ENCODE measurements around the gene RIMBP2.

Gene RIMBP2

GRCh38 chr12:130573235-130573634 lies 142.9 kb downstream of the RIMBP2 start:
- no peak for DNase-seq (ENCODE audit: low read depth in 1 of 2, low spot score in 1 of 2)

- DNase-seq (ENCODE audit: low read depth in 1 of 2, low spot score in 1 of 2) = no peak
These were observed 143.5 kb downstream of the RIMBP2 start for GRCh38 chr12:130572553-130572952.

- DNase-seq (ENCODE audit: low read depth in 1 of 2, low spot score in 1 of 2) = no peak
These were observed 144.4 kb downstream of the RIMBP2 start for GRCh38 chr12:130571734-130572133.

GRCh38 chr12:130571089-130571488 lies 145.0 kb downstream of the RIMBP2 start:
- no peak for DNase-seq (ENCODE audit: low read depth in 1 of 2, low spot score in 1 of 2)

- no peak for DNase-seq (ENCODE audit: low read depth in 1 of 2, low spot score in 1 of 2)
These were observed 146.6 kb downstream of the RIMBP2 start for GRCh38 chr12:130569521-130569920.

GRCh38 chr12:130568501-130568900 lies 147.6 kb downstream of the RIMBP2 start:
- no peak for DNase-seq (ENCODE audit: low read depth in 1 of 2, low spot score in 1 of 2)

GRCh38 chr12:130568041-130568440 lies 148.1 kb downstream of the RIMBP2 start:
- DNase-seq (ENCODE audit: low read depth in 1 of 2, low spot score in 1 of 2) = no peak

GRCh38 chr12:130566446-130567155 lies 149.5 kb downstream of the RIMBP2 start:
- DNase-seq (ENCODE audit: low read depth in 1 of 2, low spot score in 1 of 2) = no peak

- no peak for DNase-seq (ENCODE audit: low read depth in 1 of 2, low spot score in 1 of 2)
These were observed 150.9 kb downstream of the RIMBP2 start for GRCh38 chr12:130565189-130565588.

- DNase-seq (ENCODE audit: low read depth in 1 of 2, low spot score in 1 of 2) = no peak
These were observed 152.8 kb downstream of the RIMBP2 start for GRCh38 chr12:130563323-130563722.

- DNase-seq (ENCODE audit: low read depth in 1 of 2, low spot score in 1 of 2) = no peak
These were observed 153.4 kb downstream of the RIMBP2 start for GRCh38 chr12:130562716-130563115.

GRCh38 chr12:130560321-130560720 lies 155.8 kb downstream of the RIMBP2 start:
- DNase-seq (ENCODE audit: low read depth in 1 of 2, low spot score in 1 of 2) = no peak

GRCh38 chr12:130559806-130560205 lies 156.3 kb downstream of the RIMBP2 start:
- no peak for DNase-seq (ENCODE audit: low read depth in 1 of 2, low spot score in 1 of 2)

- DNase-seq (ENCODE audit: low read depth in 1 of 2, low spot score in 1 of 2) = no peak
These were observed 158.0 kb downstream of the RIMBP2 start for GRCh38 chr12:130557886-130558765.

- DNase-seq (ENCODE audit: low read depth in 1 of 2, low spot score in 1 of 2) = no peak
These were observed 158.9 kb downstream of the RIMBP2 start for GRCh38 chr12:130557201-130557600.

GRCh38 chr12:130556486-130557055 lies 159.5 kb downstream of the RIMBP2 start:
- DNase-seq (ENCODE audit: low read depth in 1 of 2, low spot score in 1 of 2) = no peak

GRCh38 chr12:130555628-130556485 lies 160.2 kb downstream of the RIMBP2 start:
- no peak for DNase-seq (ENCODE audit: low read depth in 1 of 2, low spot score in 1 of 2)

- DNase-seq (ENCODE audit: low read depth in 1 of 2, low spot score in 1 of 2) = no peak
These were observed 160.9 kb downstream of the RIMBP2 start for GRCh38 chr12:130555221-130555620.

GRCh38 chr12:130552483-130552996 lies 163.6 kb downstream of the RIMBP2 start:
- no peak for DNase-seq (ENCODE audit: low read depth in 1 of 2, low spot score in 1 of 2)

- DNase-seq (ENCODE audit: low read depth in 1 of 2, low spot score in 1 of 2) = no peak
These were observed 166.7 kb downstream of the RIMBP2 start for GRCh38 chr12:130549361-130549760.

Measured in activated T-helper 1 cell treated with anti-CD3 and anti-CD28 coated beads, Interleukin-2, amount 50 U/mL, for 16 hours (primary cell).